Upper lobe of right lung (tissue), 1 donor: ENCODE measurements around the gene FARP1. TPM values are rescaled to one million over a fixed set of nuclear protein-coding genes. Genes with fewer than 3 reads are reported as not detected.

Source experiments
- ATAC-seq: fragments of 200-7000 bp; cut with Tn5 transposase; one replicate; pipeline ENCODE4 v1.9.1; 2020; ENCODE audit warnings: mild to moderate bottlenecking, moderate library complexity
- DNase-seq: peaks from one replicate; pipeline ENCODE4 v3.0.0-alpha.2; 2020
- H3K27ac ChIP-seq: fragments of 200-600 bp; one replicate; pipeline ENCODE4 v1.8.0; 2022
- H3K27me3 ChIP-seq: fragments of 200-600 bp; one replicate; pipeline ENCODE4 v1.8.0; 2022; ENCODE audit warnings: mild to moderate bottlenecking
- H3K36me3 ChIP-seq: fragments of 200-600 bp; one replicate; pipeline ENCODE4 v1.8.0; 2022
- H3K4me1 ChIP-seq: fragments of 200-600 bp; one replicate; pipeline ENCODE4 v1.8.0; 2022
- H3K4me3 ChIP-seq: fragments of 200-600 bp; one replicate; pipeline ENCODE4 v1.8.0; 2022; ENCODE audit warnings: mild to moderate bottlenecking
- H3K9me3 ChIP-seq: fragments of 200-600 bp; one replicate; pipeline ENCODE4 v1.8.0; 2022
- intact Hi-C: fragments of 100-400 bp; cut with DNase I; formaldehyde crosslinking; loops from one replicate; pipeline ENCODE4 v1.11.0; 2022
- total RNA-seq: library from RNA; stranded (reverse); fragmentation: NEBNext Ultra II Directional; extraction: Animal tissue kit (Norgen Biotek cat#: 25700); gene quantifications from one replicate; pipeline ENCODE4 v1.2.1, GENCODE V29; 2021
- TF ChIP-seq, protein P1 (sequence below): fragments of 200-600 bp; IDR thresholded peaks from one replicate; pipeline ENCODE4 v1.8.0; 2022; ENCODE audit warnings: antibody characterized with exemption
- donor health status: DM: no; HTN: yes; CAD: no; lungs with severe emphysema.

The FARP1 gene
- total RNA-seq, 1 donor from 2014 or later: 95.9 TPM

DNA sequence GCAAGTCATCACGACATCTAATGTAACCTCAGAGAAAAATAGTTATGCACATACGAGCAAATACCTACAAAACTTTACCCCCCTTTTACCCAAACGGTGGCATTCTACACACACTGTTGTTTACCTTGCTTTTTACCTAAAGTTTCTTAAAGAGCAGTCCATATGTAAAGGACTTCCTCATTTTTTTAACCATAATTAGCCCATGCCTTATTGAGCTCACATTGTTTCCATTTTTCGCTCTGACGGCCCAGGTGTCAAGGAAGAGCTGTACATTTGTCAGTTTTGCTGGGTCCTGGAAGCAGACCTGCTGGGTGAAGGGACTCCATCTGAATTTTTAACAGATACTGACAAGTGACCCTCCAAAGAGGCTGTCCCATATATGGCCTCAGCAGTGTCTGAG lies 344.6 kb downstream of the FARP1 start:
- H3K27ac ChIP-seq: no peak overlapping the region
- DNase-seq: no peak
- no peaks in the 10 kb centered on the region for H3K9me3 ChIP-seq
- H3K27me3 ChIP-seq: no peaks in the 10 kb centered on the region
- no peaks in the 10 kb centered on the region for H3K36me3 ChIP-seq
- ATAC-seq: no peak
- no peak overlapping the region for H3K4me3 ChIP-seq
- TF ChIP-seq, protein P1, sequence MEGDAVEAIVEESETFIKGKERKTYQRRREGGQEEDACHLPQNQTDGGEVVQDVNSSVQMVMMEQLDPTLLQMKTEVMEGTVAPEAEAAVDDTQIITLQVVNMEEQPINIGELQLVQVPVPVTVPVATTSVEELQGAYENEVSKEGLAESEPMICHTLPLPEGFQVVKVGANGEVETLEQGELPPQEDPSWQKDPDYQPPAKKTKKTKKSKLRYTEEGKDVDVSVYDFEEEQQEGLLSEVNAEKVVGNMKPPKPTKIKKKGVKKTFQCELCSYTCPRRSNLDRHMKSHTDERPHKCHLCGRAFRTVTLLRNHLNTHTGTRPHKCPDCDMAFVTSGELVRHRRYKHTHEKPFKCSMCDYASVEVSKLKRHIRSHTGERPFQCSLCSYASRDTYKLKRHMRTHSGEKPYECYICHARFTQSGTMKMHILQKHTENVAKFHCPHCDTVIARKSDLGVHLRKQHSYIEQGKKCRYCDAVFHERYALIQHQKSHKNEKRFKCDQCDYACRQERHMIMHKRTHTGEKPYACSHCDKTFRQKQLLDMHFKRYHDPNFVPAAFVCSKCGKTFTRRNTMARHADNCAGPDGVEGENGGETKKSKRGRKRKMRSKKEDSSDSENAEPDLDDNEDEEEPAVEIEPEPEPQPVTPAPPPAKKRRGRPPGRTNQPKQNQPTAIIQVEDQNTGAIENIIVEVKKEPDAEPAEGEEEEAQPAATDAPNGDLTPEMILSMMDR: no peak
- H3K4me1 ChIP-seq: peaks cover 55% of the 10 kb centered on the region
- intact Hi-C loops: no loop called here

DNA sequence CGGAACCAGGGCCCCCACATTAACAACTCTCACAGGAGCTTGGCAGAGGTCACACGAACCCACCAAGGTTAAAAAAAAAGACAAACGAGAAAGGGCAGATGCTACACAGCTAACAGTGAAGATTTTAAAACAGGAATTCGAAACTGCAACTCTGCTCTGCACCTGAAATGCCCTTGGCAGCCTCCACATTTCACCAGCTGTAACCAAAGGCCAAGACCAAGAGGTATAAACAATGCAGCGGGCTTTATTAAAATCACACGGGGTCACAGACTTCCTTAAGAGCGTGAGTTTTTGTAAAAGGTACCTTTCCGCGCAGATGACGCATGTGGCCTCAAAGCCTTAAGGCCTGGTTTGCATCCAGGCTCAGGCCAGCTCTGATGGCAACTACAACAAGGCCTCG lies 345.8 kb downstream of the FARP1 start:
- ATAC-seq: no peak
- Histone ChIP-seq H3K36me3 (no peaks in the 10 kb centered on the region), H3K9me3 (no peaks in the 10 kb centered on the region), H3K27ac (no peak overlapping the region), H3K27me3 (no peaks in the 10 kb centered on the region), H3K4me3 (no peak overlapping the region), H3K4me1 (peaks cover 46% of the 10 kb centered on the region)
- intact Hi-C loops: no loop called here
- TF ChIP-seq, protein P1: no peak
- no peak for DNase-seq

DNA sequence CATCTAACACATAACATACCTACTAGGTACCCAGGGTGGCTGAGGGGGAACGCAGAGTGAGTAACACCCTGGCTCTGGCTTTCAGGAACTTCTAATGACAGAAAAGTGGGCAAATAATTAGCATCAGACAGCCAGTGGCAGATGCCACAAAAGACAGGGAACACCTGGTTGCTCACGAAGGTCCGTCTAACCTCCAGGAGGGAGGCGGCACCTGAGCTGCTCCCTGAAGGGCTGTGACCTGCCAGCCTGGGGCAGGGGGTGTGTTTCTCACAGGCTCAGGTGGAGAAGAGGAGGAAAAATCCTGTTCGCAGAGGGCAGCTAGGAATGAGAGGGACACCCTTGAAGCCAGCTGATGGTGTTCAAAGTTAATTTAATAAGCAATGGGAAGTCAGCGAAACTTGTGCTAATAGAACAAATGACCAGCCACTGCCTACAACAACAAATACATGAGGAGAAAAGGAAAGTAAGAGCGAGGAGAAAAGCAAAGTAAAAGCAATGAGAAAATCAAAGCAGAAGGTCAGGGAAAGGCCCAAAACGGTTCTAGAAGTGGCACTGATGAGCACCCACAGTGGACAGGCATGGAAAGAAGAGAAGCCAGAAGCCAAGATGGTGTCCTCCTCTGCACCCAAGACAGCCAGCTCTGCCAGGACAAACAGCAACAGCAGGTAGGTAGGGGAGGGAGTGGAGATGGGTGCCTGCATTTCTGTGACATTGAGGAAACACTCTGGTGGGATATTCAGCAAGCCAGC lies 346.7 kb downstream of the FARP1 start:
- TF ChIP-seq, protein P1: no peak
- no peak overlapping the region for H3K27ac ChIP-seq
- no peak for DNase-seq
- H3K27me3 ChIP-seq: no peaks in the 10 kb centered on the region
- peaks cover 39% of the 10 kb centered on the region for H3K4me1 ChIP-seq
- no peak for ATAC-seq
- no peak overlapping the region for H3K4me3 ChIP-seq
- no peaks in the 10 kb centered on the region for H3K36me3 ChIP-seq
- intact Hi-C loops: loop anchor here (10.0 kb wide), 1 partner anchor 75 kb away; no protein-coding TSS in a partner anchor
- H3K9me3 ChIP-seq: no peaks in the 10 kb centered on the region

DNA sequence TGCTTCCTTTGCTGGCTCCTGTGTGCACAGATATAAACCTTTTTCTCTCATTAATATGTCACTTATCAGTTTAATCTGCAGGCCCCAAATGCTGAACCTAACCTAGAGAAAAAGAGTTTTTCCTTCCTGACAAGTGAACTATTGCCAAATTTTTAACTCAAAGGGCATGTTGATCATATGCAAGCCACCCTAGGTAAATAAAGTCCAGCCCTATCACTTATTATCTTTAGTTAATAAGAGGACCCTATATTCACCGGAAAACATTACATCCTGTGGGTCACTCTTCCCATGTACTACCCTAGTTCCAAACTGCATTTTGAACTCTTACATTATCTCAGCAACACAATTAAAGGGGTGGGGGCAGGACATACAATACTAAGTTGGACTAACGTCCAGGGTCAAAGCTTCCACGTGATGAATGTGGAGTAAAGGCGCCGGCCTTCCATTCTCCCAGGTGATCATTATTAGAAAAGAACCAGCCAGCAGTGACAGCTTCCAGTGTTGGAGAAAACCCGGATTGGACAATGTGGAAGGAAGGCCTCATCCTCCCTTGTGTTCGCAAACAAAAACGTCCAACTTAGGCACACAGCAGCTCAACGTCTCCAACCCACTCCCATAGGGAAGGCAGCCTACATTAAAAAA lies 347.4 kb downstream of the FARP1 start:
- H3K9me3 ChIP-seq: no peaks in the 10 kb centered on the region

DNA sequence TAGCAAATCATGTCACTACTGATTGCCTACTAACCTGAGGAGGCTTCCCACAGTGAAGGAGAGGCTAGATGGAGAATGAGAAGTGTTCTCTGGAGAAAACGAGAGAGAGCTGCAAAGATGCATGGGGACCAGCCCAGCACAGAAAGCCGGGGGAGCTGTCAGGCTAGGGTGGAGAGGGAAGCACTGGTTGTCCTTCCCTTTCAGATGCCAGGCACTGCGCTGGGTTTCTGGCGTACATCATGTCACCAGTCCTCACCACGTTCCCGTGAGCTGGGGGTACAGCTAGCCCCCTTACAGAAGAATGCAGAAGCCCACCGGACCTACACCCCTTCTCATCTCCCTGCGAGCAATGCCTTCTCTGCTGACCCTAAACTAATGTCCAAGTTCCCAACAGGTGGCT lies 348.0 kb downstream of the FARP1 start:
- no peak for DNase-seq
- TF ChIP-seq, protein P1: no peak
- intact Hi-C loops: loop anchor here (10.0 kb wide), 1 partner anchor 74 kb away; no protein-coding TSS in a partner anchor
- Histone ChIP-seq H3K4me1 (peaks cover 30% of the 10 kb centered on the region), H3K9me3 (no peaks in the 10 kb centered on the region), H3K36me3 (no peaks in the 10 kb centered on the region), H3K4me3 (no peak overlapping the region), H3K27ac (no peak overlapping the region), H3K27me3 (no peaks in the 10 kb centered on the region)
- ATAC-seq: no peak

More for the DNA sequence above, 347.4 kb downstream of the FARP1 start:
- Histone ChIP-seq H3K27ac (no peak overlapping the region), H3K27me3 (no peaks in the 10 kb centered on the region), H3K4me1 (peaks cover 33% of the 10 kb centered on the region), H3K4me3 (no peak overlapping the region), H3K36me3 (no peaks in the 10 kb centered on the region)
- ATAC-seq: no peak
- TF ChIP-seq, protein P1: no peak
- no peak for DNase-seq
- intact Hi-C loops: loop anchor here (10.0 kb wide), 1 partner anchor 74 kb away; no protein-coding TSS in a partner anchor
